HG03442 (cell line): ENCODE data around the gene IGSF3.
"Not testable (repeated sequence)": the region's sequence is repeated elsewhere in the genome, so short reads cannot be mapped to it uniquely, and the experiment has no call there.

Experiments used
- ATAC-seq: cut with Tn5 transposase; IDR thresholded peaks from one replicate; pipeline ENCODE4 v1.9.1; 2021; ENCODE audit warnings: mild to moderate bottlenecking, moderate library complexity; ENCODE audit not compliant: unreplicated experiment

Gene IGSF3

GRCh38 chr1:116580446-116581322 lies 86.8 kb downstream of the IGSF3 start:
- no peak for ATAC-seq

- no peak for ATAC-seq
Observed at GRCh38 chr1:116579259-116579875, 88.2 kb downstream of the IGSF3 start.

- no peak for ATAC-seq
Observed at GRCh38 chr1:116578581-116578980, 89.0 kb downstream of the IGSF3 start.

GRCh38 chr1:116577759-116578314 lies 89.7 kb downstream of the IGSF3 start:
- no peak for ATAC-seq

- ATAC-seq, result no peak
Observed at GRCh38 chr1:116574581-116575291, 92.8 kb downstream of the IGSF3 start.

- ATAC-seq, result no peak
Observed at GRCh38 chr1:116573431-116574095, 94.0 kb downstream of the IGSF3 start.

- ATAC-seq, result no peak
Observed at GRCh38 chr1:116572771-116573430, 94.6 kb downstream of the IGSF3 start.

- ATAC-seq, result no peak
Observed at GRCh38 chr1:116572099-116572498, 95.4 kb downstream of the IGSF3 start.

GRCh38 chr1:116571215-116571919 lies 96.2 kb downstream of the IGSF3 start:
- ATAC-seq, result no peak

GRCh38 chr1:116570358-116571214 lies 96.9 kb downstream of the IGSF3 start, which contains the start of gene CD58:
TSS of gene CD58 (minus strand) at chr1:116571026. CDS start at chr1:116570972, 54 bp downstream.
- peak; percentile 58 for ATAC-seq

- ATAC-seq, result peak; percentile 20
Observed at GRCh38 chr1:116569776-116570357, 97.7 kb downstream of the IGSF3 start.

- no peak for ATAC-seq
Observed at GRCh38 chr1:116569381-116569670, 98.2 kb downstream of the IGSF3 start.

- ATAC-seq, result no peak
Observed at GRCh38 chr1:116568662-116569380, 98.7 kb downstream of the IGSF3 start.

- no peak for ATAC-seq
Observed at GRCh38 chr1:116567790-116568661, 99.5 kb downstream of the IGSF3 start.

- ATAC-seq, result no peak
Observed at GRCh38 chr1:116565222-116565621, 102.3 kb downstream of the IGSF3 start.

GRCh38 chr1:116564426-116564825 lies 103.1 kb downstream of the IGSF3 start:
- no peak for ATAC-seq

GRCh38 chr1:116562465-116562864 lies 105.1 kb downstream of the IGSF3 start:
- not testable (repeated sequence) for ATAC-seq
